Measurements from ENCODE around the gene SH2D3A. TPM values are rescaled to one million over a fixed set of nuclear protein-coding genes. Genes with fewer than 3 reads are reported as not detected.

Gene SH2D3A
- total RNA-seq, 1 donor from 2014 or later, result 0.32 TPM

DNA sequence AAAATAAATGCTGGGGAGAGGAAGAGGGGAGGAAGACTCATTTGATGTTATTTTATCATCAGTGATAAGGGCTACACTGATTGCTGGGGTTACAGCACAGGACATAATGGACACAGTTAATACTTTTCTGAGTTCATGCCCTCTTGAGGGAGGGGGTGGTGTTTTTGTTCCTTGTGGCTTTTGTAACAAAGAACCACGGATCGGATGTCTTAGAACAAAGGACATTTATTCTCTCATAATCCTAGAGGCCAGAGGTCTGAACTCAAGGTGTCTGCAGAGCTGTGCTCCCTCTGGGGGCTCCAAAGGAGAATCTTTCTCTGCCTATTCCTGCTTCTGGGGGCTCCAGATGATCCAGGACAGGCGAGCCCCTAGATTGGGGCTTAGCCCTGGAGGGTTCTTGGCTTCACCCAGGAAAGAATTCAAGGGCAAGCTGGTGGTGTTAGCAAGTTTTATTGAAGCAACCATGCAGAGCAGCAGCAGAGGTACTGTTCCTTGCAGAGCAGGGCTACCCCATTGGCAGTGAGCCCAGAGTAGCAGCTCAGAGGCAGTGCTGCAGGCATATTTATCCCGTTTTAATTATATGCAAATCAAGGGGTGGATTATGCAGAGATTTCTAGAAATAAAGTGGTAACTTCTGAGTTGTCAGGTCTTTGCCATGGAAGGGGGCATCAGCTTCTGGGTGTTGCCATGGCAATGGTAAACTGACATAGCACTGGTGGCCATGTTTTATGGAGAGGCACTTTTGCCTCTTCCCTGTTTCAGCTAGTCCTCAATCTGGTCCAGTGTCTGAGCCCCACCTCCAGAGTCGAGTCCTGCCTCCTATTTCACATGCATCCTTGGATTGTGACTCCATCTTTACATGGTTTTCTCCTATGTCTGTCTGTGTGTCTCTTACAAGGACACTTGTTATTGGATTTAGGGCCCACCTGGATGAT, 23.2 kb upstream of the SH2D3A start:
- H3K36me3 Mint-ChIP-seq (ENCODE audit: unreplicated experiment), result no peaks in the 10 kb centered on the region
- no peaks in the 10 kb centered on the region for H3K4me1 Mint-ChIP-seq (ENCODE audit: low read depth, unreplicated experiment)
- H3K4me3 Mint-ChIP-seq (ENCODE audit: unreplicated experiment), result no peak overlapping the region
- H3K27me3 Mint-ChIP-seq (ENCODE audit: unreplicated experiment), result no peaks in the 10 kb centered on the region
- no peak for TF ChIP-seq CTCF (IDR thresholded peaks at IDR 0.05; ENCODE audit: partially characterized antibody, unreplicated experiment)
- DNase-seq, result no peak
- H3K27ac Mint-ChIP-seq (ENCODE audit: unreplicated experiment), result no peak overlapping the region
- H3K9me3 Mint-ChIP-seq (ENCODE audit: unreplicated experiment), result peaks cover 9% of the 10 kb centered on the region

- H3K9me3 Mint-ChIP-seq (ENCODE audit: unreplicated experiment), result peaks cover 5% of the 10 kb centered on the region
- no peaks in the 10 kb centered on the region for H3K4me1 Mint-ChIP-seq (ENCODE audit: low read depth, unreplicated experiment)
- DNase-seq, result no peak
- no peaks in the 10 kb centered on the region for H3K27me3 Mint-ChIP-seq (ENCODE audit: unreplicated experiment)
- no peak overlapping the region for H3K4me3 Mint-ChIP-seq (ENCODE audit: unreplicated experiment)
- H3K27ac Mint-ChIP-seq (ENCODE audit: unreplicated experiment), result no peak overlapping the region
- H3K36me3 Mint-ChIP-seq (ENCODE audit: unreplicated experiment), result no peaks in the 10 kb centered on the region
- no peak for TF ChIP-seq CTCF (IDR thresholded peaks at IDR 0.05; ENCODE audit: partially characterized antibody, unreplicated experiment)
Measured at GRCh38 chr19:6788896-6789295, 21.7 kb upstream of the SH2D3A start.

DNA sequence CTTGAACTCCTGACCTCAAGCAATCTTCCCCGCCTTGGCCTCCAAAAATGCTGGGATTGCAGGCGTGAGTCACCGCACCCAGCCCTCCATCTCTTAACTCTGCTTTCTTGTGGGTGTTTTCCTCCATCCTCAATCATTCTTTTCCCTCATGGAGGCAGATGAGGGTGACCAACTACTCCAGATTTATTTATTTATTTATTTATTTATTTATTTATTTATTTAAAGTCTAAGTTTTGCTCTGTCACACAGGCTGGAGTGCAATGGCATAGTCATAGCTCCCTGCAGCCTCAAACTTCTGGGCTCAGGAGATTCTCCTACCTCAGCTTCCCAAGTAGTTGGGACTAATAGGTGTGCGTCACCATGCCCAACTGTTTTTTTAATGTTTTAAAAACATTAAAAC, 20.2 kb upstream of the SH2D3A start:
- Mint-ChIP-seq H3K4me3 (ENCODE audit: unreplicated experiment) (no peak overlapping the region), H3K36me3 (ENCODE audit: unreplicated experiment) (no peaks in the 10 kb centered on the region), H3K27me3 (ENCODE audit: unreplicated experiment) (no peaks in the 10 kb centered on the region), H3K4me1 (ENCODE audit: low read depth, unreplicated experiment) (no peaks in the 10 kb centered on the region), H3K27ac (ENCODE audit: unreplicated experiment) (no peak overlapping the region), H3K9me3 (ENCODE audit: unreplicated experiment) (peaks cover 5% of the 10 kb centered on the region)
- no peak for TF ChIP-seq CTCF (IDR thresholded peaks at IDR 0.05; ENCODE audit: partially characterized antibody, unreplicated experiment)
- DNase-seq, result no peak

DNA sequence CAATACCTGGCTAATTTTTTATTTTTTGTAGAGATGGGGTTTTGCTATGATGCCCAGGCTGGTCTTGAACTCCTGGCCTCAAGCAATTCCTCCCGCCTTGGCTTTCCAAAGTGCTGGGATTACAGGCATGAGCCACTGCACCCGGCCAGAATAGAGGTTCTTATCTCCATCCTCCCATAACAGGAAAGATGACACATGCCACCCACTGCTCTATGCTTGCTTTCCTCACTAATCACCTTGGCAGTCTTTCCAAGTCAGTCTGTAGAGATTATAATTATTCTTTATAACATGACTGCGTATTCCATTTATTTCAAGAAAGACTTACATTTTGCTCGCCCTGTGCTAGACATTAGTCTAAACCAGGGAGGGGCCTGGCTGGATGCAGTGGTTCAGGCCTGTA, 12.0 kb upstream of the SH2D3A start:
- Mint-ChIP-seq H3K4me3 (ENCODE audit: unreplicated experiment) (no peak overlapping the region), H3K4me1 (ENCODE audit: low read depth, unreplicated experiment) (no peaks in the 10 kb centered on the region), H3K27me3 (ENCODE audit: unreplicated experiment) (peaks cover 3% of the 10 kb centered on the region), H3K9me3 (ENCODE audit: unreplicated experiment) (peaks cover 4% of the 10 kb centered on the region), H3K36me3 (ENCODE audit: unreplicated experiment) (peaks cover 4% of the 10 kb centered on the region), H3K27ac (ENCODE audit: unreplicated experiment) (no peak overlapping the region)
- no peak for DNase-seq
- TF ChIP-seq CTCF (IDR thresholded peaks at IDR 0.05; ENCODE audit: partially characterized antibody, unreplicated experiment), result no peak

DNA sequence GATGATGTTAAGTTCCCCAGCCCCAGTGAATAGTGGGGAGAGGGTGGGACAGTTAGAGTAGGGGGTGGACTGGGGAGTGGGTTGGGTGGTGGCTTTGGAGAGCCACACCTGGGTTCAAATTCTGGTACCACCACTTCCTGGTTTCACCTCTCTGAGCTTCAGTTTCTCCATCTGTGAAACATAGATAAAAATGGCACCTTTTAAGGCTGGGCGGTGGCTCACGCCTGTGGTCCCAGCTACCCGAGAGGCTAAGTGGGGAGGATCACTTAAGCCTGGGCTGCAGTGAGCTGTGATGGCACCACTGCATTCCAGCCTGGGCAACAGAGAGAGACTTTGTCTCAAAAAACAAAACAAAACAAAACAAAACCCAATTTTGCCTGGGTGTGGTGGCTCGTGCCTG, 11.2 kb upstream of the SH2D3A start:
- Mint-ChIP-seq H3K9me3 (ENCODE audit: unreplicated experiment) (peaks cover 4% of the 10 kb centered on the region), H3K4me1 (ENCODE audit: low read depth, unreplicated experiment) (no peaks in the 10 kb centered on the region), H3K27ac (ENCODE audit: unreplicated experiment) (no peak overlapping the region), H3K4me3 (ENCODE audit: unreplicated experiment) (no peak overlapping the region), H3K36me3 (ENCODE audit: unreplicated experiment) (peaks cover 4% of the 10 kb centered on the region), H3K27me3 (ENCODE audit: unreplicated experiment) (peaks cover 3% of the 10 kb centered on the region)
- DNase-seq, result no peak
- TF ChIP-seq CTCF (IDR thresholded peaks at IDR 0.05; ENCODE audit: partially characterized antibody, unreplicated experiment), result no peak
